Lung (tissue), 12 donors: ENCODE results near the gene ASGR2. TPM values are rescaled to one million over a fixed set of nuclear protein-coding genes. Genes with fewer than 3 reads are reported as not detected.
"Not testable (repeated sequence)": the region's sequence is repeated elsewhere in the genome, so short reads cannot be mapped to it uniquely, and the experiment has no call there.

Experiments
- ATAC-seq: fragments of 200-7000 bp; cut with Tn5 transposase; one replicate; pipeline ENCODE4 v1.9.1; 2020; ENCODE audit warnings: moderate number of reproducible peaks; ENCODE audit not compliant: insufficient read depth, low FRiP score
- DNase-seq, 3 donors: peaks; one replicate each; pipeline ENCODE4 v3.0.0-alpha.2; 2013 to 2017
- H3K27ac ChIP-seq, 2 donors: one replicate each; pipeline ENCODE4 v1.5.1; 2013; ENCODE audit warnings: mild to moderate bottlenecking in 2 of 2, moderate library complexity in 2 of 2, control low read depth in 1 of 2, inconsistent platforms in 1 of 2, low read depth in 1 of 2, low read length in 1 of 2
- H3K27me3 ChIP-seq, 3 donors: one replicate each; pipeline ENCODE4 v1.5.1; 2013; ENCODE audit warnings: low read length in 2 of 3; ENCODE audit not compliant: control insufficient read depth in 3 of 3, insufficient read depth in 3 of 3
- H3K36me3 ChIP-seq, 4 donors: one replicate each; pipeline ENCODE4 v1.5.1; 2013; ENCODE audit warnings: low read length in 4 of 4, mild to moderate bottlenecking in 1 of 4, moderate library complexity in 1 of 4; ENCODE audit not compliant: control insufficient read depth in 4 of 4, insufficient read depth in 4 of 4
- H3K4me1 ChIP-seq, 5 donors: one replicate each; pipeline ENCODE4 v1.5.1; 2013; ENCODE audit warnings: low read length in 5 of 5, mild to moderate bottlenecking in 2 of 5, moderate library complexity in 1 of 5; ENCODE audit not compliant: control insufficient read depth in 5 of 5, insufficient read depth in 5 of 5
- H3K4me3 ChIP-seq: one replicate; pipeline ENCODE4 v1.5.1; 2013; ENCODE audit warnings: mild to moderate bottlenecking, control low read depth, moderate library complexity
- H3K9ac ChIP-seq, 2 donors: one replicate each; pipeline ENCODE4 v1.5.1; 2013; ENCODE audit warnings: low read length in 2 of 2, control low read depth in 1 of 2; ENCODE audit not compliant: insufficient read depth in 1 of 2
- H3K9me3 ChIP-seq, 4 donors: one replicate each; pipeline ENCODE4 v1.5.1; 2013; ENCODE audit warnings: low read length in 3 of 4, mild to moderate bottlenecking in 1 of 4, moderate library complexity in 1 of 4; ENCODE audit not compliant: control insufficient read depth in 4 of 4, insufficient read depth in 3 of 4
- CTCF ChIP-seq: IDR thresholded peaks from 2 replicates; pipeline ENCODE4 v1.5.1; 2012; ENCODE audit warnings: mild to moderate bottlenecking; ENCODE audit errors: control extremely low read depth, extremely low read depth
- WGBS, 2 donors: extraction: QIAGEN DNeasy Blood & Tissue Kit; methylation state at CpG; one replicate each; pipeline ENCODE4 v1.1.7; 2013; 5-methylcytosine and 5-hydroxymethylcytosine counted together
- polyA plus RNA-seq, 2 donors: library from polyadenylated mRNA; stranded (reverse); fragments of 200-250 nt; gene quantifications; one replicate each; pipeline ENCODE4 v1.2.1, GENCODE V29; 2013
- total RNA-seq, 2 donors: library from RNA; depleted of rRNA in 1 of 2; stranded (reverse); fragments of >200 nt in 1 of 2; gene quantifications; one replicate each; pipeline ENCODE4 v1.2.1, GENCODE V29; 2014 to 2021
- donor health status: control.
- donor health status: control.
- donor health status: Bipolar disorder and iron deficiency.
- donor health status: healthy.
- donor health status: DM: yes; HTN: yes; CAD: no.

ASGR2 gene
- total and polyA plus RNA-seq, 4 donors, result 1.6 to 12.0 (median 2.6) TPM

DNA sequence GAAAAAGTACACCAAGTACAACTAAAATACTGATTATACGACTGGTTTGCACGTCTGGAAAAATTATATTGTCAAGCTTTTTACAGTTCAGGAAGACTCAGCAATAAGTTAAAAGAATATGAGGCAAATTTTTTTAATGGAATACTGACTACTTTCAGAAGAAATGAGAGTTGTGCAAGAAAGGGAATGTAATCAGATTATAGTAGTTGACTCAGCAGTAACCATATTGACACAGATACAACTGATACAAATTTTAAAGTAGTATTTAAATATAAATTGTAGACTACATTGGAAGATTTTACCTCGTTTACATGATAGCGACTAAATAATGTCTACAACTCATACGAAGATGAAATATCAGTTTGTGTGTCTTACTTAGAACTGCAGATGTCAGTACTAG lies 16.7 kb downstream of the ASGR2 start:
- H3K9ac ChIP-seq, result no peak overlapping the region
- ATAC-seq (no peak), DNase-seq (no peak)
- no peaks in the 10 kb centered on the region for H3K27me3 ChIP-seq
- no peak overlapping the region for H3K27ac ChIP-seq
- peaks cover 0 to 2% (median 0%) of the 10 kb centered on the region in 4 donors for H3K9me3 ChIP-seq
- TF ChIP-seq CTCF, result no peak
- no peak overlapping the region for H3K4me3 ChIP-seq
- H3K36me3 ChIP-seq, result no peaks in the 10 kb centered on the region
- 61 to 69% methylated on average over 5 of the region's 5 CpGs for WGBS, 2 donors
- H3K4me1 ChIP-seq, result peaks cover 0 to 2% (median 0%) of the 10 kb centered on the region in 5 donors

- Histone ChIP-seq H3K27ac (no peak overlapping the region), H3K9ac (no peak overlapping the region), H3K27me3 (no peaks in the 10 kb centered on the region), H3K4me1 (peaks cover 0 to 2% (median 0%) of the 10 kb centered on the region in 5 donors), H3K4me3 (no peak overlapping the region), H3K36me3 (no peaks in the 10 kb centered on the region), H3K9me3 (peaks cover 0 to 2% (median 0%) of the 10 kb centered on the region in 4 donors)
- DNase-seq, result no peak
- no peak for ATAC-seq
- 71% methylated on average over 1 of the region's 1 CpG for WGBS, 2 donors
- TF ChIP-seq CTCF, result no peak
These were observed 19.0 kb downstream of the ASGR2 start for GRCh38 chr17:7095625-7096024.

- ATAC-seq, result no peak
- H3K27me3 ChIP-seq, result no peaks in the 10 kb centered on the region
- peak overlapping the region in 1 of 2 donors; percentile 61 for H3K27ac ChIP-seq
- no peak overlapping the region for H3K4me3 ChIP-seq
- no peak overlapping the region for H3K9ac ChIP-seq
- H3K4me1 ChIP-seq, result peaks cover 0 to 2% (median 0%) of the 10 kb centered on the region in 5 donors
- no peak for TF ChIP-seq CTCF
- H3K36me3 ChIP-seq, result no peaks in the 10 kb centered on the region
- WGBS, 2 donors, result 69 to 78% methylated on average over 10 of the region's 10 CpGs
- peaks cover 0 to 3% (median under 1%) of the 10 kb centered on the region in 4 donors for H3K9me3 ChIP-seq
- DNase-seq, result no peak
These were observed 20.0 kb downstream of the ASGR2 start for GRCh38 chr17:7094652-7095019.

- H3K4me3 ChIP-seq, H3K36me3 ChIP-seq, H3K9ac ChIP-seq, ATAC-seq, H3K9me3 ChIP-seq, DNase-seq, H3K27ac ChIP-seq, H3K4me1 ChIP-seq, H3K27me3 ChIP-seq: not testable (repeated sequence)
- WGBS, 2 donors, result 67 to 83% methylated on average over 20 to 23 of the region's 28 CpGs
These were observed 23.2 kb downstream of the ASGR2 start for GRCh38 chr17:7091311-7092005.

GRCh38 chr17:7089570-7089969 lies 25.1 kb downstream of the ASGR2 start:
- not testable (repeated sequence) for H3K27ac ChIP-seq

DNA sequence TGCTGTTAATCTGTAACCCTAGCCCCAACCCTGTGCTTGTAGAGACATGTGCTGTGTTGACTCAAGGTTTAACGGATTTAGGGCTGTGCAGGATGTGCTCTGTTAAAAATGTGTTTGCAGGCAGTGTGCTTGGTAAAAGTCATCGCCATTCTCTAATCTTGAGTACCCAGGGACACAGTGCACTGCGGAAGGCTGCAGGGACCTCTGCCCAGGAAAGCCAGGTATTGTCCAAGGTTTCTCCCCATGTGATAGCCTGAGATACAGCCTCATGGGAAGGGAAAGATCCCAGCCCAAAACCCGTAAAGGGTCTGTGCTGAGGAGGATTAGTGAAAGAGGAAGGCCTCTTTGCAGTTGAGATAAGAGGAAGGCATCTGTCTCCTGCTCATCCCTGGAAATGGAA lies 26.2 kb downstream of the ASGR2 start:
- H3K4me1 ChIP-seq, H3K9ac ChIP-seq, H3K4me3 ChIP-seq, H3K36me3 ChIP-seq, H3K27me3 ChIP-seq, H3K9me3 ChIP-seq, H3K27ac ChIP-seq, DNase-seq, ATAC-seq: not testable (repeated sequence)
- 67 to 75% methylated on average over 4 of the region's 4 CpGs for WGBS, 2 donors

More at GRCh38 chr17:7089570-7089969, 25.1 kb downstream of the ASGR2 start:
- not testable (repeated sequence) for ATAC-seq, H3K36me3 ChIP-seq, H3K4me3 ChIP-seq, H3K4me1 ChIP-seq, DNase-seq, H3K9me3 ChIP-seq, H3K27me3 ChIP-seq, H3K9ac ChIP-seq
- WGBS, 2 donors, result 93 to 94% methylated on average over 6 of the region's 6 CpGs
